Naive thymus-derived CD4-positive, alpha-beta T cell (primary cell): Measurements from ENCODE around the gene POTEJ. TPM values are rescaled to one million over a fixed set of nuclear protein-coding genes. Genes with fewer than 3 reads are reported as not detected.
"Not testable (repeated sequence)": the region's sequence is repeated elsewhere in the genome, so short reads cannot be mapped to it uniquely, and the experiment has no call there.

Source experiments
- ATAC-seq: fragments of 150-1000 bp; cut with Tn5 transposase; 2 replicates; pipeline ENCODE4 v1.10.0; 2021; ENCODE audit warnings: mild to moderate bottlenecking, moderate library complexity
- CTCF ChIA-PET: fragments of 350-600 bp; sonication (Branson Sonifier 250); formaldehyde crosslinking; loops from one replicate; lab custom pipeline; 2021; ENCODE audit warnings: antibody characterized with exemption; lab: Charles Lee
- POLR2A ChIA-PET: fragments of 350-600 bp; sonication (Branson Sonifier 250); formaldehyde crosslinking; loops from one replicate; lab custom pipeline; 2021; ENCODE audit warnings: antibody characterized with exemption, inconsistent platforms; lab: Charles Lee
- DNase-seq, 9 donors: peaks; one replicate each; pipeline versions ENCODE4 v3.0.0 to v3.0.0-alpha.2; 2020 to 2022; ENCODE audit warnings: mixed read lengths in 1 of 9
- H3K27ac ChIP-seq: one replicate; pipeline ENCODE4 v1.7.0; 2013; ENCODE audit warnings: mild to moderate bottlenecking, low read depth, low read length, moderate library complexity
- H3K27me3 ChIP-seq, 2 donors: one replicate each; pipeline ENCODE4 v1.7.0; 2013; ENCODE audit warnings: low read length in 2 of 2, mild to moderate bottlenecking in 2 of 2, moderate library complexity in 2 of 2; ENCODE audit not compliant: control insufficient read depth in 2 of 2, insufficient read depth in 2 of 2
- H3K36me3 ChIP-seq, 3 experiments: 1 replicate in 2 of 3; 2 replicates in 1 of 3; pipeline ENCODE4 v1.7.0; 2013; ENCODE audit warnings: low read length in 3 of 3, mild to moderate bottlenecking in 3 of 3, moderate library complexity in 1 of 3; ENCODE audit not compliant: insufficient read depth in 3 of 3, control insufficient read depth in 2 of 3
- H3K4me1 ChIP-seq, 2 donors: one replicate each; pipeline ENCODE4 v1.7.0; 2013; ENCODE audit warnings: low read length in 2 of 2, mild to moderate bottlenecking in 2 of 2, moderate library complexity in 1 of 2; ENCODE audit not compliant: control insufficient read depth in 2 of 2, insufficient read depth in 2 of 2
- H3K4me3 ChIP-seq: 2 replicates; pipeline ENCODE4 v1.7.0; 2013; ENCODE audit warnings: mild to moderate bottlenecking, low read length
- H3K9me3 ChIP-seq, 3 experiments: 1 replicate in 2 of 3; 2 replicates in 1 of 3; pipeline ENCODE4 v1.7.0; 2013; ENCODE audit warnings: low read length in 3 of 3; ENCODE audit not compliant: control insufficient read depth in 2 of 3
- H3K27ac Mint-ChIP-seq, 9 donors: one replicate each; pipeline ENCODE4 v1.8.0; 2020 to 2022; ENCODE audit warnings: mixed read lengths in 9 of 9, mild to moderate bottlenecking in 8 of 9, moderate library complexity in 5 of 9, inconsistent platforms in 2 of 9
- H3K27me3 Mint-ChIP-seq, 5 donors: one replicate each; pipeline ENCODE4 v1.8.0; 2021 to 2022; ENCODE audit warnings: mixed read lengths in 5 of 5, mild to moderate bottlenecking in 1 of 5
- H3K36me3 Mint-ChIP-seq, 5 donors: one replicate each; pipeline ENCODE4 v1.8.0; 2020 to 2022; ENCODE audit warnings: mixed read lengths in 5 of 5, mild to moderate bottlenecking in 3 of 5, inconsistent platforms in 1 of 5
- H3K4me1 Mint-ChIP-seq, 7 donors: one replicate each; pipeline ENCODE4 v1.8.0; 2020 to 2022; ENCODE audit warnings: mixed read lengths in 7 of 7, mild to moderate bottlenecking in 3 of 7, inconsistent platforms in 1 of 7
- H3K4me3 Mint-ChIP-seq, 10 donors: one replicate each; pipeline ENCODE4 v1.8.0; 2020 to 2022; ENCODE audit warnings: mild to moderate bottlenecking in 10 of 10, mixed read lengths in 10 of 10, moderate library complexity in 6 of 10, inconsistent platforms in 2 of 10
- H3K9me3 Mint-ChIP-seq, 11 donors: one replicate each; pipeline ENCODE4 v1.8.0; 2020 to 2022; ENCODE audit warnings: mixed read lengths in 11 of 11, mild to moderate bottlenecking in 4 of 11, inconsistent platforms in 1 of 11, moderate library complexity in 1 of 11
- intact Hi-C, 2 donors: fragments of 100-400 bp; cut with micrococcal nuclease; formaldehyde crosslinking; loops; one replicate each; pipeline ENCODE4 v1.15.1; 2023
- polyA plus RNA-seq, 2 donors: library from polyadenylated mRNA; unstranded; fragments of 300-500 nt; fragmentation: Illumina TruSeq; gene quantifications; one replicate each; pipeline ENCODE4 v1.2.3, GENCODE V29; 2021
- total RNA-seq, 6 experiments: library from RNA in 5 of 6; stranded (reverse) in 5 of 6; gene quantifications; 1 replicate in 5 of 6; 2 replicates in 1 of 6; pipeline ENCODE4 v1.2.3 and lab custom pipeline; 2021 to 2026

Gene POTEJ
- total RNA-seq = not detected
- polyA plus RNA-seq = not detected
- not detected for total RNA-seq (lab: John Stamatoyannopoulos, UW)

DNA sequence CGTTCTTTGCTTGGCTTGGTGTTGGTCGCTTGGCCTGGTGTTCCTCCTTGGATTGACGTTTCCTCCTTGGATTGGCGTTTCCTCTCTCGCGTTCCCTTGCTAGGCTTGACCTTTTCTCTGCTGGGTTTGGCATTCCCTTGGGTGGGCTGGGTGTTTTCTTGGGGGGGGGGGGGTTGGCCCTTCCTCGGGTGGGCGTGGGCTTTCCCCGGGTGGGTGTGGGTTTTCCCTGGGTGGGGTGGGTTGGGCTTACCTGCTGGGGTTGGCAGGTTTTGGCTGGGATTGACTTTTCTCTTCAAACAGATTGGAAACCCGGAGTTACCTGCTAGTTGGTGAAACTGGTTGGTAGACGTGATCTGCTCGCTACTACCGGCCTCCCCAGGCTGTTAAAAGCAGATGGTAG lies at the start of gene POTEJ:
Gene POTEJ, plus strand, starts transcription at position 301 of the 400 bp plus-strand sequence. Its CDS starts 93 bp downstream, at position 394.
- H3K9me3 ChIP-seq, CTCF ChIA-PET, H3K27ac ChIP-seq, H3K9me3 Mint-ChIP-seq, H3K4me3 Mint-ChIP-seq, POLR2A ChIA-PET, intact Hi-C loops, H3K4me1 ChIP-seq, DNase-seq, H3K36me3 ChIP-seq, H3K27ac Mint-ChIP-seq, H3K4me1 Mint-ChIP-seq, H3K36me3 Mint-ChIP-seq, ATAC-seq, H3K27me3 ChIP-seq, H3K27me3 Mint-ChIP-seq, H3K4me3 ChIP-seq: not testable (repeated sequence)

DNA sequence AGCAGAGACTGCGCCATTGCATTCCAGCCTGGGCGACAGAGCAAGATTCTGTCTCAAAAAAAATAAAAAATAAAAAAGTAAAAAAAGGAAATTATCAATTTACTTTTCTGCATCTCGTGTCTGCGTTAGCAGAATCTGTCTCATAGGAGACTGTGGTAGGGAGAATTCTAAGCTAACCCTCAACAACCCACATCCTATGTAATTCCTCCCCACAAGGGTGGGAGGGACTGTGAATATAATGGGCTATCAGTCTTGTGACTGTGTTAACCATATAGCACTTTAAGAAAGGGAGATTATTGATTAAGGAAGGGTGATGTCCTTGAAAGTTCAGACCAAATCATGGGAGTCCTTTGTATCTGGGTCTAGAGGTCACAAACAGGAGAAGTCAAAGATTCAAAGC lies 45.1 kb upstream of the POTEJ start:
- H3K36me3 ChIP-seq, H3K4me1 Mint-ChIP-seq, H3K9me3 ChIP-seq, H3K9me3 Mint-ChIP-seq, H3K27ac ChIP-seq, H3K27me3 ChIP-seq, H3K4me1 ChIP-seq, DNase-seq, POLR2A ChIA-PET, H3K4me3 ChIP-seq, H3K4me3 Mint-ChIP-seq, CTCF ChIA-PET, intact Hi-C loops, ATAC-seq, H3K27me3 Mint-ChIP-seq, H3K27ac Mint-ChIP-seq, H3K36me3 Mint-ChIP-seq: not testable (repeated sequence)

DNA sequence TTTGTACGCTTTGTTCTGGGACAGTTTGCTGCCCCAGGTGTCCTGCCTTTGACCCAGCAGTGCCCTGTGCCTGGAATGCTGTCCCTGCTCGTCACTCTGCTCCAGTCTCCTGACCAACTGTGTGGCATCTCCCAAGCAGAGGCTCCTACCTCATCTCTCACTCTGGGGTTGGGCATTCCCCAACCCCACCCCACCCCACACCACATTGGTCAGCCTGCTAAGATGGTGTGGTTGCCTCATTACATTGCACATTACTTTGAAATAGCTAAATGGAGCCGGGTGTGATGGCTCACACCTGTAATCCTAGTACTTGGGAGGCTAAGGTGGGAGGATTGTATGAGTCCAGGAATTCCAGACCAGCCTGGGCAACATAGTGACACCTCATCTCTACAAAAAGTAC lies 39.3 kb upstream of the POTEJ start:
- H3K36me3 Mint-ChIP-seq, intact Hi-C loops, H3K27ac ChIP-seq, H3K4me1 ChIP-seq, H3K4me1 Mint-ChIP-seq, CTCF ChIA-PET, DNase-seq, H3K9me3 ChIP-seq, H3K27me3 Mint-ChIP-seq, H3K36me3 ChIP-seq, H3K27me3 ChIP-seq, H3K27ac Mint-ChIP-seq, H3K4me3 Mint-ChIP-seq, H3K9me3 Mint-ChIP-seq, ATAC-seq, POLR2A ChIA-PET, H3K4me3 ChIP-seq: not testable (repeated sequence)

DNA sequence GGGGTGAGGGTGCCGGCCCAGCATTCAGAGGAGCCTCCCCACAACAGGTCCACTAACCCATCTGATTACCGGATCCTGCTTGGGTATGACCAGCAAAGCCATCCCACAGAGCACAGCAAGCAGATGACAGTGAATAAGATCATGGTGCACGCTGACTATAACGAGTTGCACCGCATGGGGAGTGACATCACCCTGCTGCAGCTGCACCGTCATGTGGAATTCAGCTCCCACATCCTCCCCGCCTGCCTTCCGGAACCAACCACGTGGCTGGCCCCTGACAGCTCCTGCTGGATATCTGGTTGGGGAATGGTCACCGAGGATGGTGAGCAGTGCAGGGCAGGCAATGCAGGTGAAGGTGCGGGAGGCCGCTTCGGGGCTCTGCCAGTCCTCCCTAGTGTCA lies 37.0 kb upstream of the POTEJ start:
- H3K27ac ChIP-seq, H3K27me3 ChIP-seq, ATAC-seq, H3K36me3 Mint-ChIP-seq, H3K27me3 Mint-ChIP-seq, POLR2A ChIA-PET, H3K27ac Mint-ChIP-seq, H3K4me3 Mint-ChIP-seq, H3K9me3 Mint-ChIP-seq, CTCF ChIA-PET, H3K4me1 Mint-ChIP-seq, H3K9me3 ChIP-seq, H3K4me3 ChIP-seq, DNase-seq, H3K36me3 ChIP-seq, intact Hi-C loops, H3K4me1 ChIP-seq: not testable (repeated sequence)

DNA sequence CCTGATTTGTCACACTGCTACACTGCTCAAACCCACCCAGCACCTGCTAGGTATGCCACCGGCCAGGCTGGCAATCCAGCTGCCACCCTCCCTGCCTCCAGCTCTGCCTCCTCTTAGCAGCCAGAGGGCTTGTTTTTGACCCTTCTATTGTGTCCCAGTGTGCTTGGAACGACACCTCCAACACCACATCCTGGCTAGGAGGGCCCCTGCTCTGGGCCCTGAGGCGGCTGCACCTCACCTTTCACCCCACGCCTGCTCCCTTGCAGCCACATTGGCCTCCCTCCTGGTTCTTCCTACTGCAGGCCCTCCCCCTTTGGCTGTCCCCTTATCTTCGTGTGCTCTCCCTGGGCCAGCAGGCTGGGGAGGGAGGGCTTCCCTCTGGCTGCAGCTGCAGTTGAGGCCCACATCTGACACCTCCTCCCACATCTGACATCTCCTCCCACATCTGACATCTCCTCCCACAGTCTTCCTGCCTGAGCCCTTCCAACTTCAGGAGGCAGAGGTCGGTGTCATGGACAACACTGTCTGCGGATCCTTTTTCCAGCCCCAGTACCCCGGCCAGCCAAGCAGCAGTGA lies 34.9 kb upstream of the POTEJ start:
- H3K4me1 Mint-ChIP-seq, H3K27me3 Mint-ChIP-seq, H3K36me3 ChIP-seq, CTCF ChIA-PET, DNase-seq, H3K4me1 ChIP-seq, intact Hi-C loops, H3K4me3 Mint-ChIP-seq, H3K27me3 ChIP-seq, POLR2A ChIA-PET, H3K9me3 Mint-ChIP-seq, H3K36me3 Mint-ChIP-seq, H3K9me3 ChIP-seq, H3K27ac Mint-ChIP-seq, H3K4me3 ChIP-seq, H3K27ac ChIP-seq: not testable (repeated sequence)
- ATAC-seq = peak; percentile 38

DNA sequence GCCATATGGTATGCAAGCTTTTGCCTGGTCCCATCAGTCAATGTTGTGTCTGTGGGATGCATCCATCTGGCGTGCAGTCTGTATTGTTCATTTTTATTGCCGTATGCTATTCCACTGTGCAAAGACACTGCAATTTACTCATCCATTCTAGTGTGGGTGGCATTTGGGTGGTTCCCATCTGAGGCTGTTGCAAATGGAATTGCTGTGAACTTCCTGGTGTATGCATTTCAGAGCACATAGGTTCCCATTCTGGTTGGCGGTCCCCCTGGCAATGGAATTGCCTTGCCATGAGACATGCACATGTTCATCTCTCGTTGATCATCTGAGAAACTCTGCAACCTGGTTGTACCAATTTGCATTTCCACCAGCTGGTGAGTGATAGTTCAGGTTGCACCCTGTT lies 33.7 kb upstream of the POTEJ start:
- H3K4me3 ChIP-seq, H3K4me1 ChIP-seq, H3K9me3 Mint-ChIP-seq, POLR2A ChIA-PET, ATAC-seq, H3K9me3 ChIP-seq, H3K4me1 Mint-ChIP-seq, H3K27me3 Mint-ChIP-seq, DNase-seq, H3K4me3 Mint-ChIP-seq, H3K27ac ChIP-seq, H3K36me3 ChIP-seq, H3K27me3 ChIP-seq, H3K36me3 Mint-ChIP-seq, H3K27ac Mint-ChIP-seq, CTCF ChIA-PET, intact Hi-C loops: not testable (repeated sequence)

DNA sequence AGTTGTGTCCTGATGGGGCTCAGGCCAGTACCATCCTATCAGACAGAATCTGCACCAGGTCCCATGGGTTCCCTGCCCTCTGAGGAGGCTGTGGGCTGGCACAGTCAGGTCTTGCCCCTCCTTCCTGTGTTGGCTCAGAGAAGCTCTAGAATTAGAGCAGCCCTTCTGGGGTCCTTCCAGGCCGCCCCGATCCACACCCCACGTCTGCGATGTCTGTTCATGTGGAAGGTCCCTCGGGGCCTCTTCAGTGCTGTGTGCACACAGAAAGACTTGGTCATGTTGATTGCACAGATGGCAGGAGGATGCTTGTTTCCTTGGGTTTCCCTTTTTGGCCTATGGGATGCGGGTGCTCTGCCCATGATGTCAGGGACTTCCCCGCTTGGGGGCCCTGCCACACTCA lies 32.1 kb upstream of the POTEJ start:
- H3K27ac Mint-ChIP-seq, H3K9me3 ChIP-seq, H3K27me3 ChIP-seq, H3K36me3 Mint-ChIP-seq, intact Hi-C loops, H3K4me3 ChIP-seq, H3K27ac ChIP-seq, H3K36me3 ChIP-seq, H3K27me3 Mint-ChIP-seq, DNase-seq, ATAC-seq, POLR2A ChIA-PET, H3K4me3 Mint-ChIP-seq, H3K4me1 Mint-ChIP-seq, H3K9me3 Mint-ChIP-seq, CTCF ChIA-PET, H3K4me1 ChIP-seq: not testable (repeated sequence)
